Right ventricle myocardium superior (tissue), 1 donor: ENCODE measurements around the gene LGALSL. TPM values are rescaled to one million over a fixed set of nuclear protein-coding genes. Genes with fewer than 3 reads are reported as not detected.
A peak's percentile ranks its signal among the peaks of the same experiment; 100 is the strongest.

Experiments used
- ATAC-seq: fragments of 200-7000 bp; cut with Tn5 transposase; one replicate; pipeline ENCODE4 v1.9.1; 2020; ENCODE audit warnings: mild to moderate bottlenecking; ENCODE audit not compliant: poor library complexity
- DNase-seq: peaks from one replicate; pipeline ENCODE4 v3.0.0-alpha.2; 2020
- intact Hi-C: fragments of 100-400 bp; cut with DNase I; formaldehyde crosslinking; loops from one replicate; pipeline ENCODE4 v1.11.2; 2022
- total RNA-seq: library from RNA; stranded (reverse); fragmentation: NEBNext Ultra II Directional; extraction: Animal tissue kit (Norgen Biotek cat#: 25700); gene quantifications from one replicate; pipeline ENCODE4 v1.2.1, GENCODE V29; 2021
- donor health status: DM: no; HTN: yes; CAD: no; lungs with severe emphysema.

Gene LGALSL
- total RNA-seq, 1 donor from 2014 or later, result 4.2 TPM

DNA sequence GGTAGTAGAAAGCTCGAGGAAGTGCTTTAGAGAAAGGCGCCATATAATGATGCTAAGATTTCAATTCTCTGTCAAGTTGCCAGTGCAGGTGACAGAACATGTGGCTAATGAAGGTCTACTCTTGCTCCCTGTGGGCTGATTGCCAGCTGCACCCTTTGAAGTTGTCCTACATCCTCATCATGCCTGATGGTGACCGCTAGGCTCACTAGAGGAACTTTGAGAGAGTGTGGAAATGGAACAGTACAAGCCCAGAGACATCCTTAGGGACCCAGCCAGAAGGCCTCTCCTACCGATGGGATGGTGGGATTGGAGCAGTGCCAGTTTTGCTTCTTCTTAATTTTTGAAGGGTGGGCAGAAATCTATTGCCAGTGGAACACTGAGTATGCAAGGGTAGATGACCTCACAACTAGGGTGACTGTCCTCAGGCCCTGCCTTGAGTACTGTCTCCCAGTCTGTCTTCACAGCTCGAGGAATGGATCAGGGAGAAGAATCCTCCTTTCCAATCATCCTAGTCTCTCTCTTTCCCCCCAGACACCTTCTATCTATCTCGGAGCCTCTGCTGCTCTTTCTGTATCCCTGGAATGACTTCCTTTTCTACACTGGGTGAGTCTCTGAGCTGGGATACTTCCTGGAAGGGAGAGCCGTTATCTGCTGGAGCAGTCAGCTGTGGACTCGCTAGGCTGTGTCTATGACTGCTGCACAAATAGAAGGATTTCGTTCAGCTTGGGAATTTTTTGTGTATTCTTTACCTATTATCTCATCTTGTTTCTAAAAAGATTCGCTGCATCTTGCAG, 33.5 kb downstream of the LGALSL start:
- ATAC-seq (peak; percentile 40), DNase-seq (no peak)
- intact Hi-C loops, result loop anchor here (2.0 to 10.0 kb wide), 2 partner anchors 157 to 443 kb away; no protein-coding TSS in a partner anchor

DNA sequence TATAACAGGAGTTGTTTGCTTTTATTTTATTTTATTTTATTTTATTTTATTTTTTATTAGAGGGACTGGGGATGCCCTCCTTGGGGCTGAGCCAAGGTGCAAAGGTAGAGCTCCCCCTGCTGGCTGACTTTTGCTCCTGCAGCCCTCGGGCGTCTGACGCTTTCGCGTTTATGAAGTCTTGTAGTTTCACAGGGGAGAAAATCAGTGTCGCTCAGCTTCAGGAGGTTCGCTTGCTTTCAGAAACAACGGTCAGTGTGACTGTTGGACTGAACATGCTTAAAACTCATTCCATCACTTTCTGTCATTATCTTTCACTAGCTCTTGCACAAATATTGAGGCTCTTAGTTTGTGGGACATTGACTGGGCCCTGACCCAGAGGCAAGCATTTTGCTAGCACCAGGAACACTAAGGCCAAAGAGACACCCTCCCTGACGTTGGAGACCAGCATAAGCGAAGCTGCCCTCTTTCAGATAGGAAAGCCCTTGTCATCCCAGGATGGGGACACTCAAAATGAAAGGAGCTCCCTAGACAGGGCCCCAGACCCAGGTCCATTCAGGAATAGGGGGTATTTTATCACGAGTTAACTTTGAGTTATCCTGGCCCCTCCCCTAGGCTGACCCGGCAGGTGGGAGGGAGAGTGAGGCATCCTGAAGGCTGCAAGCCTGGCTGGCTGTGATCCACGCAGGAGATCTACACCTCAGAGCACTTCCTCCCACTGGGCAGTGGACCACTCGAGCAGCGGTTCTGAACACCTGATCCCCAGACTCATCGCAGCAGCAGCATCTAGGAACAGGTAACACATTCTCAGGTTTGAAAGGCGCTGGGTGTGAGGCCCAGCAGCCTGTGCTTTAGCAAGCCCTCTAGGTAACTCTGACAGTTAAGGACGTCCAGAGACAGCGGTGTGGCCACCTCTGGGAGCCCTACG, 34.4 kb downstream of the LGALSL start:
- peak; percentile 72 for DNase-seq
- intact Hi-C loops, result loop anchor here (2.0 to 10.0 kb wide), 2 partner anchors 158 to 444 kb away; no protein-coding TSS in a partner anchor
- peak; percentile 73 for ATAC-seq

DNA sequence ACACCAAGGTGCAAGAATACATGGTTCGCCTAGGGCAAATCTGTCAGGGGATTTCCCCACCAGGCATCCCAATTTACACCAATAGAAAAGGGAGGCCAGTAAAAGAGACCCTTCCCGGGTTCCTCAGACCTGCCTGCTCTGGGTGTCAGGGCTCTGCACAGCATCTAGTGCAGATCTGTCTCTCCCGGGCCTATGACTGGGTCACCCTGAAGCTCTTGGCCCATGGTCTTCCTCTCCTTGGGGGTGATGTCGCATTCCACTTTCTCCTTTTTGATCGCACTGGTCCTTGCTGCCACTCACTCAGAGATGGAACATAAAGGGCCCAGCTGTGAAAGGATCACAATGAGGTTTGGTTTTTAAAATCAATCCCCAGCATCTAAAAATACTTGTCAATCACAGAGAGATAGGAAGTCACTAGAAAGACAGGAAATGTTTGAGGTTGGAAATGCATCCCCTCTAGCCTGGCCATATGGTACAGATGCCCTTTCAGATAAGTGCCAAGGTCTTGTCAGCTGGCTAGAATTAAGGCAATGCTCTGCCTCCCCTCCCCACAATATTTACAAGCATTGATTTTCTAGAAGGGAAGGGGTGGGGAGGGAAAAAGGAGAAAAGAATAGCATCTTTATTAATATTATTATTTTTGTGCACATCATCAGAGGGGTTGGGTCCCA, 35.3 kb downstream of the LGALSL start:
- intact Hi-C loops, result loop anchor here (2.0 to 10.0 kb wide), 2 partner anchors 158 to 444 kb away; no protein-coding TSS in a partner anchor
- DNase-seq, result no peak
- ATAC-seq, result no peak

- no peak for ATAC-seq
- intact Hi-C loops, result no loop called here
- no peak for DNase-seq
These were observed 37.5 kb downstream of the LGALSL start for GRCh38 chr2:64491426-64491825.

- no peak for DNase-seq
- intact Hi-C loops, result no loop called here
- no peak for ATAC-seq
These were observed 38.3 kb downstream of the LGALSL start for GRCh38 chr2:64492272-64492671.

DNA sequence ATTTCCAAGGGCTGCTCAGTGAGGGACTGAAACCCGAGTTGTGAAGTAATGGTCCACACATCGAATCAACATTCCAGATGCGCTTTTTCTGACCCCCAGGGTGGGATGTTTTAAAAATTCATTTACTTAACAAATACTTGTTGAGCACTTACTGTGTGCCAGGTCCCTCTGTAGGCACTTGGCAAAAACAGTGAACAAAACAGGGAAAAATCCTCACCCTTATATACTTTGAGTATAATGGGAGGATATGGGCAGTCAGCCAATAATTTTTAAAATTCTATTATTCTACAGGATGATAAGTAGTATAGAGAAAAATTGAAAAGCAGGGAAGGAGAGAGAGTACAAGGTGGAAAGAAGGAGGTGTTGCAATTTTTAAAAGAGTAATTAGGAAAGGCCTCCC, 38.9 kb downstream of the LGALSL start:
- DNase-seq (no peak), ATAC-seq (no peak)
- intact Hi-C loops, result no loop called here

GRCh38 chr2:64493788-64494187, 39.8 kb downstream of the LGALSL start:
- DNase-seq (no peak), ATAC-seq (no peak)
- intact Hi-C loops, result no loop called here

GRCh38 chr2:64498438-64498837, 44.5 kb downstream of the LGALSL start:
- DNase-seq (no peak), ATAC-seq (no peak)
- intact Hi-C loops, result no loop called here

GRCh38 chr2:64500549-64500948, 46.6 kb downstream of the LGALSL start:
- intact Hi-C loops, result no loop called here
- DNase-seq, result no peak
- ATAC-seq, result no peak

GRCh38 chr2:64501946-64502345, 48.0 kb downstream of the LGALSL start:
- intact Hi-C loops, result no loop called here
- ATAC-seq, result no peak
- DNase-seq, result no peak

DNA sequence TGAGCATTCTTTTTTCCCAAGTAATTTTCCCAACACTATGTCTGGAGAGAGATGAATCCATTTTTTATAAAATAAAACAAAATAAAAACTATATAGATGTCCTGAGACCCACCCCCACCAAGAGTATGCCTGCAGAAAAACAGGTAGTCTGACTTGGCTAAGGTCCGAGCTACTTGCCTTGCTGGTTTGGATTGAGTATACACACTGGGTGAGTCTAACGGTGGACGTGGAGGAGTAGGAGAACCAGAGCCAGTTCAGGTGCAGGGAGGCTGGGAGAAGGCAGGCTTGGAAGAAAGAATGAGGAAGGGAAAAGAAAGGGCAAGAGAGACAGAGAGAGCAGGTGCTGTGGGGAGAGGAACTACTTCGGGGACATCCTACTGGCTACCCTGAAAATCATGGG, 48.9 kb downstream of the LGALSL start:
- DNase-seq (no peak), ATAC-seq (no peak)
- intact Hi-C loops, result no loop called here

- intact Hi-C loops, result no loop called here
- ATAC-seq, result no peak
- no peak for DNase-seq
These were observed 51.1 kb downstream of the LGALSL start for GRCh38 chr2:64504774-64505720.

- ATAC-seq (no peak), DNase-seq (no peak)
- intact Hi-C loops, result no loop called here
These were observed 52.7 kb downstream of the LGALSL start for GRCh38 chr2:64506686-64507085.

Other genes with a start within 250 kb of the LGALSL start
- 12.3 TPM for gene AFTPH, start 70.2 kb downstream of the LGALSL start, total RNA-seq
- gene SERTAD2, start 199.8 kb downstream of the LGALSL start, total RNA-seq, result 12.8 TPM